Measurements from ENCODE around the gene ESPN. TPM values are rescaled to one million over a fixed set of nuclear protein-coding genes. Genes with fewer than 3 reads are reported as not detected.
A peak's percentile ranks its signal among the peaks of the same experiment; 100 is the strongest.

ESPN gene
- total RNA-seq, 4 donors from 2014 or later, result 0.60 to 6.1 (median 1.7) TPM

DNA sequence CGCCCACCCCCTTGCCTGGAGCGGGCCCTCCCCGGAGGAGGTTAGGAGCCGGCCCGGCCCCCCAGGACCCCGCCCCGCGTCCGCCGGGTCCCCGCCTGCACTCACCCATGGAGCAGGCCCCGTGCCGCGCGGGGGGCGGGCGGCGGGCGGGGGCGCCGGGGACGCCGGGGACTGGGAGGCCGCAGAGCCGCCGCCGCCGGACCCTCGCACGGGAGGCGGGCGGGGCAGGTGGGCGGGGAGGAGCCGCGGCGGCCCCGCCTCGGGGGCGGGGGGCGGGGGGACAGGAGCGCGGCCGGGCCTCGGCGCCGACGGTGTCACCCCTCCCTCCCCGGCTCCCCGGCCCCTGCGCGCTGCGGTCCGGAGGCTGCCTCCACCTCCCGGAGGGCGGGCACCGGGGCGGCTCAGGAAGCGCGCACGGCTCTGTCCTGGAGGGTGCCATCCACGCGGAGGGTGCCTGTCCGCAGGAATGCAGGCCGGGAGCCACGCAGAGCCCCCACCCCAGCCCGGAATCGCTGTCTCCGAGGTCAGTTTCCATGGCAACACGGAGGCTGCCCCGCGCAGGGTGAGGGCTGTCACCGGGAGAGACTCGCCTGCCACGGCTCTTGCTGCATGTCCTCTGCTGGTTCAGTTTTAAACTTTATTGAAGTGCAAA lies 72.8 kb downstream of the ESPN start:
- no peak for DNase-seq (ENCODE audit: low spot score in 2 of 2)
- WGBS, 2 donors, result 0 to 2% methylated on average over 12 to 24 of the region's 74 CpGs
- H3K27me3 ChIP-seq, result peaks cover 0 to 24% of the 10 kb centered on the region in 2 donors
- H3K9me3 ChIP-seq, result no peaks in the 10 kb centered on the region
- no peaks in the 10 kb centered on the region for H3K36me3 ChIP-seq
- TF ChIP-seq EP300 (IDR thresholded peaks at IDR 0.05) (no peak), CTCF (IDR thresholded peaks at IDR 0.05) (no peak), POLR2A (IDR thresholded peaks at IDR 0.05) (no peak)
- H3K4me1 ChIP-seq, result peaks cover 0 to 72% (median 35%) of the 10 kb centered on the region in 4 donors
- peak overlapping the region; percentile 36 to 58 (median 46) for H3K4me3 ChIP-seq
- H3K27ac ChIP-seq, result peak overlapping the region in 2 of 4 donors; percentile 62 to 89

DNA sequence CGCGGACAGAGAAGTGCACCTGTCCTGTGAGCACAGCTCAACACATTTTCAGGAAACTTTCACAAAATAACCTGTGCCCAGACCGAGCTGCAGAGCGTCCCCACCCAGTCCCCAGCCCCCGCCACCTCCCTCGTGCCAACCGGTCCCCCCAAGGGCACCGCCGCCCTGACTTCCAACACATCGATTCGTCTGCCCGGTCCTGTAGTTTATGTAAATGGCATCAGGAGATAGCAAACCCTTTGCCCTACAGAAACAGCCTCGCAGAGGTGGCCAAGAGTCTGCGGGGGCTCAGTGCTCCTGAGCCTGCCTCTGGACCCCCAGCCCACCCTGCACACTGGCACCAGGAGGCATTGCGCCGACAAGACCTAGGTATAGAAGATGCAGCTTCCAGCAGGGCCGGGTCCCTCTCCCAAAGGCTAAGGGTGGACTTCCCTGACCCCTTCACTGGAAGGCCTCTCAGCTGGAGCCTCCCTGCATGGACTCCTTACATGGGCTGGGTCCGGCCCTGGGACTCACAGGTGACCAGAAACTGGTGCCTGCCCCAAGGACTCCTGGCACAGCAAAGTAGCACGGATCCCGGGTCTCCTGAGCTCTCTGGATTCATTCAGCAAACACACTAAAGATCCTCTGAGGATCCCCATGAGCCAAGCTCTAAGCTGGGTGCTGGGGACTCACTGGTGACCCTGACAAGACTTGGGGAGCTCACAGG lies 73.4 kb downstream of the ESPN start:
- H3K27ac ChIP-seq, result peak overlapping the region in 3 of 4 donors; percentile 5 to 89 (median 62)
- H3K9me3 ChIP-seq, result no peaks in the 10 kb centered on the region
- peaks cover 0 to 79% (median 41%) of the 10 kb centered on the region in 4 donors for H3K4me1 ChIP-seq
- peak overlapping the region; percentile 36 to 58 (median 46) for H3K4me3 ChIP-seq
- peaks cover 0 to 24% of the 10 kb centered on the region in 2 donors for H3K27me3 ChIP-seq
- TF ChIP-seq EP300 (IDR thresholded peaks at IDR 0.05), result no peak
- TF ChIP-seq POLR2A (IDR thresholded peaks at IDR 0.05), result no peak
- TF ChIP-seq CTCF (IDR thresholded peaks at IDR 0.05), result no peak
- H3K36me3 ChIP-seq, result no peaks in the 10 kb centered on the region
- 53% methylated on average over 17 to 19 of the region's 20 CpGs for WGBS, 2 donors
- no peak for DNase-seq (ENCODE audit: low spot score in 2 of 2)

DNA sequence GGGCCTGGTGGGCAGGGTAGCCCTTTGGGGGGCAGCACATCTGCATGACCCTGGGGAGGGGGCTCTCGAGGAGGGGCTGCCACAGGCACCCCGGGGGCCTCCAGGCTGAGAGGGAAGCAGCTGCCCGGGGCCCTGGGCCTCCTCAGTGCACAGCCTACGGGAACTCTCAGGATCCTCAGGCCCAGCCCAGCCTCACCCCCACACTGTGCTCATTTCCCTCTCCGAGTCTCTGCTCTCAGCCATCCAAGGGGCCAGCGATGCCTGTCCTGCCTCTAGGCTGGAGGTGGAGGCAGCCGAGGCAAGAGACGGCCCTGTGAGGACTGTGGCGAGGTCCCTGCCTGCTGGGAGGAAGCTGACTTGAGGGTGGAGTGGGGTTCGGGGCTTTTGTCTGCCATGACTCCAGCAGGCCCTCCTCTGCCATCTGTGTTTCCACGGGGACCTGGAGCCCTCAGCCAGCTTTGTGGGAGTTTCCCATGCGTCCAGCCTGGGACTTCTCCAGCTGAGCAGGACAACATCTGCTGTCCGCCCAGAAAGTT lies 74.1 kb downstream of the ESPN start:
- Histone ChIP-seq H3K4me3 (no peak overlapping the region), H3K27me3 (peaks cover 0 to 24% of the 10 kb centered on the region in 2 donors), H3K36me3 (no peaks in the 10 kb centered on the region), H3K27ac (peak overlapping the region in 3 of 4 donors; percentile 5 to 89 (median 62)), H3K4me1 (peaks cover 0 to 85% (median 41%) of the 10 kb centered on the region in 4 donors), H3K9me3 (no peaks in the 10 kb centered on the region)
- 53 to 57% methylated on average over 3 to 7 of the region's 13 CpGs for WGBS, 2 donors
- TF ChIP-seq EP300 (IDR thresholded peaks at IDR 0.05) (no peak), CTCF (IDR thresholded peaks at IDR 0.05) (no peak), POLR2A (IDR thresholded peaks at IDR 0.05) (no peak)
- no peak for DNase-seq (ENCODE audit: low spot score in 2 of 2)

- TF ChIP-seq CTCF (IDR thresholded peaks at IDR 0.05), result no peak
- TF ChIP-seq EP300 (IDR thresholded peaks at IDR 0.05), result no peak
- no peak for TF ChIP-seq POLR2A (IDR thresholded peaks at IDR 0.05)
- no peak for DNase-seq (ENCODE audit: low spot score in 2 of 2)
- WGBS, 2 donors, result 88 to 96% methylated on average over 4 of the region's 4 CpGs
- Histone ChIP-seq H3K36me3 (no peaks in the 10 kb centered on the region), H3K4me1 (peaks cover 0 to 92% (median 41%) of the 10 kb centered on the region in 4 donors), H3K27ac (peak overlapping the region in 3 of 4 donors; percentile 10 to 89 (median 33)), H3K9me3 (no peaks in the 10 kb centered on the region), H3K27me3 (peaks cover 0 to 24% of the 10 kb centered on the region in 2 donors), H3K4me3 (no peak overlapping the region)
Observed at GRCh38 chr1:6499296-6499695, 74.7 kb downstream of the ESPN start.
